NCI-H1048 (cell line): ENCODE measurements around the gene CEP72.
"Not testable (repeated sequence)": the region's sequence is repeated elsewhere in the genome, so short reads cannot be mapped to it uniquely, and the experiment has no call there.

Experiments used
- DNase-seq: peaks from one replicate; lab custom pipeline; 2025; lab: John Stamatoyannopoulos, UW

Gene CEP72

DNA sequence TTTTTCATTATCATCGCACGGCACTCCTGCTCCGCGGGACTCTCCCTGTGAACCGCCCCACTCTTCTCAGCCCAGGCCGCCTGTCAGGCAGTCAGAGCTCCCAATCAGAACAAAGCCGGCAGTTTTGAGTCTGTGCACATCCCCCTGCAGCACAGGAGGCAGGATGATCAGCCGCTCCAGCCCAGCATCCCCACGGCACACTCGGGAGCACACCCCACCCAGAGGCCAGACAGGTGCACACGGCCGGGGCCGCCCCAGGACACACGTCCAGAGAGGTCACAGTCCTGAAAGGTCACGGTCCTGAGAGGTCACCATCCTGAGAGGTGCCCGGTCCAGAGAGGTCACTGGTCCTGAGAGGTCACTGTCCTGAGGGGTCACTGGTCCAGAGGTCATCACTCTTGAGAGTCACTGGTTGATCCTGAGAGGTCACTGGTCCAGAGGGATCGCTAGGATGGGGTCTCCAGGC, 72.6 kb downstream of the CEP72 start:
- DNase-seq: no peak

- DNase-seq: no peak
Observed at GRCh38 chr5:685262-686171, 73.4 kb downstream of the CEP72 start.

- DNase-seq: not testable (repeated sequence)
Observed at GRCh38 chr5:686172-686523, 74.0 kb downstream of the CEP72 start.

DNA sequence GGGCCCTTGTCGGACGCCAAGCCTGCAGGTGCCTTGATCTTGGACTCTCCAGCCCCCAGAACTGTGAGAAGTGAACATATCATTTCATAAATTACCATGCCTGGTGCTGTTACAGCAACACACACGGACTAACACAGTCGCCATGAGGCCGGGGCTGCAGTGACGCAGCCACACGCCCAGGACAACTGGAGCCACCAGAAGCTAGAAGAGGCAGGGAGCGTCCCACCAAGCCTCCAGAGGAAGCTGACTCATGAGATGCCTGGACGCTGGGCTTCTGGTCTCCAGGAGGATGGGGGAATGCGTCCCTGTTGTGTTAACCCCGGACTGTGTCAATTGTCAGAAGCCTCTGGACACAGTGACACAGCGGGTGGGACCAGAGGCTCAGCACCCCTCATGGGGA, 74.8 kb downstream of the CEP72 start:
- not testable (repeated sequence) for DNase-seq

DNA sequence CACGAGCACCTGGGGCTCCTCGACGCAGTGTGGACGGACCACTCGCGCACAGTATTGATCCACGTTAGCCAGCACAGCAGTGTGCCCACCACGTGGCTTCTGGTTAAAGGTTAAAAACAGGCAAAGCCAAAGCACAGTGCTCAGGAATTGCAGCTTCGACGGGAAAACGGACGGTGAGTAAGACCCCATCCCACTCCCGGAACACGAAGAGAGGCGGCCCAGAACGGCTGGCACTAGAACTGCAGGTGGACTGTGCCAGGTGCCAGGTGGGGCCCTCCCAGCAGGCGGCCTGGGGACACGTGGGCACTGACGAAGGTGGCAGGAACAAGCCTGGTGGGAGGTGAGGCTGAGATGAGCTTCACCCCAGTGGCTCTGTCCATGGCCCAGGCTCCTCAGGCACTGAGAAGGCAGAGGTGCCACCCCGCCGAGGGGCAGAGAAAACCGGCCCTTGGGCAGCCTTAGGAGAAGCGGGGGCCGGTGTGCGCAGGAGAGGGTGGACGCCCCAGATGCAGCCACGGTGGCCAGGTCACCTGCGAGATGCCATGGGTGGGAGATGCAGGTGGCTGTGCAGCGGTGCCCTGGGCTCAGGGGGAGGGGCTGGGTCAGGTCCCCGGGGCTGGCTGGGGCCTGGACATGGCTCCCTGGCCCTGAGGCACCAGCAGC, 76.3 kb downstream of the CEP72 start:
- DNase-seq: not testable (repeated sequence)

DNA sequence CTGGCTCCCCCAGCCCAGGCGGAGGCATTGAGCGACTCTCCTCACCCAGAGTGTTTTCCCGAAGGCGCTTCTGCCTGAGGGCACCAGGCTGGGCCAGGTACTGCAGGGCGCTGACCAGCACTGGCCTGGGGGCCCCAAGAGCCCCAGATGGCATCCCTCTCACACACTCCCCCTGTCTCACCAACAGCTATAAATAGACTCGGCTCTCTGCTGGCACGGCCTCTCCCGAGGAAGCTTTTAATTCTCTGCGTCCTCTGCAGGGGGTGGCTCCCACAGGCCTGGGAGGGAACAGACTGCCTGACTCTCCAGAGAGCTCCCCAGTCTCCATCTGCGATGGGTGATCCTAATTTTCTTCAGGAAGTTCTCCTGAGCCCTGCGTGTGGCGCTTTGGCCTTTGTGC, 78.2 kb downstream of the CEP72 start:
- DNase-seq: not testable (repeated sequence)

DNA sequence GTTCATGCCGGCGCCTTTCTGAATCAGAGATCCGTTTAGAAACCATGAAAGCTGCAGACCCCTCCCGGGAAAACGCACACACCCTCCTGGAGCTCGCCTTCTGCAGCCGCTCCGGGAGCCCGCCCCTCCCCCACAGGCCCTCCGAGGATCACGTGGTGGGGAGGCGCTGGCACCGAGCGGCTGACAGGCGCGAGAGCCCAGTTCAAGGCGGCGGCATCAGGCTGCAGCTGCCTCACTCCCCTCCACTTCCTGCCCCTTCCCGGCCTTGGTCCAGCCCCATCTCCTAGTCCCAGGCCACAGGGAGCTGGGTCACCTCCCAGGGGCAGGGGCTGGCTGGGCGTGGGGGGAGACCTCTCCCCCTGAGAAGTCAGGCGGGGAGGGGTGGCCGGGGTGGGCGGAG, 78.9 kb downstream of the CEP72 start:
- not testable (repeated sequence) for DNase-seq

GRCh38 chr5:691817-692528, 79.8 kb downstream of the CEP72 start:
- DNase-seq: no peak

GRCh38 chr5:692529-693041, 80.4 kb downstream of the CEP72 start:
- not testable (repeated sequence) for DNase-seq

DNA sequence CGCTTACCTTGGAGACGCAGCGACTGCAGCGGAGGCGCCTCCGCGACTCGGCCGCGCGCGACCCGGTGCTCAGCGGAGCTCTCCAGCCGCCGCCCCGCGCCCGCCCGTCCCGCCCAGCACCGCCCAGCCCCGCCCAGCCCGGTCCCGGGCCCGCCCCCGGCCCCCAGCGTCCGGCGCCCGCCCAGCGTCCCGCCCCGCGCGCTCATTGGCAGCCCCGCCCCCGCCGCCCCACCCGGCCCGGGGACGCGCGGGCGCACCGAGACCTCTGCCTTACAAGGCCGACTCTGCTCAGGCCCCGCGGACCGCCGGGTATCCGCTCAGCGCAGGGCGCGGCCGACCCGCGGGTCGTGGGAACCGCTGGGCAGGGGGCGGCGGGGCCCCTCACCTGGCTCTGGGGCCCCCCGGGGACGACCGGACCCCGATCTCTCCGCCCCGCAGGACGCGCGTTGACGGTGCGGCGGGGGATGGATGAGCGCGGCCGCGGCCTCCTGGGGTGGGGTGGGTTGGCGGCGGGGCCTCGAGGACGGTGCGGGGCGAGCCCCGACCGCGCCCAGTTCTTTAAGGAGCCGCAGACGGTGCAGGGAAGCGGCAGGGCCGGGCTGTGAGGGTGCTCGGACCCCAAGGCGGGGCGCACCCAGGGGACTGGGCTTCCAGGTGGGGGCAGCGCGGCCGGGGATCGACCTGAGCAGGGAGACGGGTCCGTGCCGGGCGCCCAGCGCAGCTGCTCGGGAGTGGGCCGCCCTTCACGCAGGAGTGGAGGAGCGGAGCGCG, 81.3 kb downstream of the CEP72 start, which contains the start of gene TPPP:
Gene TPPP (minus strand): TSS at position 82 of the 771 bp plus-strand sequence. CDS start 15,292 bp downstream, outside the sequence.
- peak; percentile 65 for DNase-seq

DNA sequence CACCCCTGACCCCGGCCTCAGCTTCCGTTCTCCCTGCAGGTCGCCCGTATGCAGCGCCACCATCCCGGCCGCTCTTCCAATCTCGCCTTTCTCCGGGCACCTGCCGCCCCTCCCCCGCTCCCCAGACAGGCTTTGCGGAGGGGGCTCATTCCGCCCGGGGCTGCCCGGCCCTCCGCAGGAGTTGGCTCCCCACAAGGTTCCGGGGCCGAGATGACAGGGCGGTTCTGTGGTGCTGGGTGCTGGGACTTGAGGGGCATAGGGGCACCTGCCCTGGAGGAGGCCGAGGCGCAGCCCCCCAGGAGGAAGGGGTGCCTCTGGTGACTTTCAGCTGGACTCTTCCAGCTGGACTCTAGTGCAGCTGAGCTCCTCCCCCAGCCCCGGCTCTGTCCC, 81.9 kb downstream of the CEP72 start:
- not testable (repeated sequence) for DNase-seq

DNA sequence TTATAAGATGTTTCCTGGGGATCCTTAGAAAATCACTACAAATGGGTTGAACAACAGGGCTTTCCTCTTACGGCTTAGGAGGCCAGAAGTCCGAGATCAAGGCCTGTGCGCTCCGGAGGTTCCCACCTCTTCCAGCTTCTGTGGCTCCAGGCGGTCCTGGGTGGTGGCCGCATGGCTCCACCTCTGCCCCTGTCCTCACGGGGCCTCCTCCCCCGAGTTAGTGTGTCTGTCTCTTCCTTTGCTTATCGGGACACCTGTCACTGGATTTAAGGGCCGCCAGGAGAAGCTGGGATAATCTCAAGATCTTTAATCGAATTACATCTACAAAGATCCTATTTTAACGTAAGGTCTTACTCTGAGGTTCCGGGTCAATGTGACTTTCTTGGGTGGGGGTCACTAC, 83.3 kb downstream of the CEP72 start:
- not testable (repeated sequence) for DNase-seq

GRCh38 chr5:696191-696590, 84.1 kb downstream of the CEP72 start:
- DNase-seq: not testable (repeated sequence)

- not testable (repeated sequence) for DNase-seq
Observed at GRCh38 chr5:696753-697702, 84.9 kb downstream of the CEP72 start.
